KBM-7 (cell line): ENCODE data around the gene TMEM63C.
"Not testable (repeated sequence)": the region's sequence is repeated elsewhere in the genome, so short reads cannot be mapped to it uniquely, and the experiment has no call there.

Source experiments
- DNase-seq: peaks from one replicate; pipeline ENCODE4 v3.0.0-alpha.2; 2015
- in situ Hi-C: fragments of 300-500 bp; cut with MboI; formaldehyde crosslinking; loops from 2 replicates; pipeline ENCODE4 v1.14.3; 2020; ENCODE audit warnings: low sequenced_read_pairs, low pct_unique_long_range_greater_than_20kb, mixed read lengths

TMEM63C gene

GRCh38 chr14:77151918-77152588 is 29.5 kb upstream of the TMEM63C start:
- in situ Hi-C loops = no loop called here
- peak; percentile 37 for DNase-seq

- no peak for DNase-seq
- in situ Hi-C loops = no loop called here
Observed at GRCh38 chr14:77153802-77154201, 27.8 kb upstream of the TMEM63C start.

GRCh38 chr14:77154421-77154820 is 27.2 kb upstream of the TMEM63C start:
- in situ Hi-C loops = no loop called here
- no peak for DNase-seq

- in situ Hi-C loops = no loop called here
- no peak for DNase-seq
Observed at GRCh38 chr14:77155083-77155482, 26.5 kb upstream of the TMEM63C start.

GRCh38 chr14:77157740-77158139 is 23.9 kb upstream of the TMEM63C start:
- in situ Hi-C loops = no loop called here
- no peak for DNase-seq

GRCh38 chr14:77158175-77158881 is 23.3 kb upstream of the TMEM63C start:
- in situ Hi-C loops = no loop called here
- DNase-seq = no peak

GRCh38 chr14:77158882-77159255 is 22.7 kb upstream of the TMEM63C start:
- DNase-seq = no peak
- in situ Hi-C loops = no loop called here

GRCh38 chr14:77161011-77161410 is 20.6 kb upstream of the TMEM63C start:
- in situ Hi-C loops = no loop called here
- no peak for DNase-seq

GRCh38 chr14:77170045-77170444 is 11.6 kb upstream of the TMEM63C start:
- in situ Hi-C loops = no loop called here
- DNase-seq = no peak

GRCh38 chr14:77172916-77173315 is 8.7 kb upstream of the TMEM63C start:
- no peak for DNase-seq
- in situ Hi-C loops = no loop called here

GRCh38 chr14:77173911-77174617 is 7.5 kb upstream of the TMEM63C start:
- DNase-seq, in situ Hi-C loops: not testable (repeated sequence)

- in situ Hi-C loops = no loop called here
- no peak for DNase-seq
Observed at GRCh38 chr14:77175843-77176242, 5.8 kb upstream of the TMEM63C start.

GRCh38 chr14:77177702-77178101 is 3.9 kb upstream of the TMEM63C start:
- in situ Hi-C loops = no loop called here
- peak; percentile 40 for DNase-seq

GRCh38 chr14:77178656-77179055 is 2.9 kb upstream of the TMEM63C start:
- DNase-seq = no peak
- in situ Hi-C loops = no loop called here

GRCh38 chr14:77180726-77181602 is 634 bp upstream of the TMEM63C start:
- DNase-seq = no peak
- in situ Hi-C loops = no loop called here

- in situ Hi-C loops = no loop called here
- no peak for DNase-seq
Observed at GRCh38 chr14:77183896-77184295, 2.3 kb downstream of the TMEM63C start.

GRCh38 chr14:77184396-77185092 is 2.9 kb downstream of the TMEM63C start:
- no peak for DNase-seq
- in situ Hi-C loops = no loop called here

- in situ Hi-C loops = no loop called here
- DNase-seq = no peak
Observed at GRCh38 chr14:77185093-77185465, 3.5 kb downstream of the TMEM63C start.
